GM12878 (cell line): Measurements from ENCODE around the gene USP2. TPM values are rescaled to one million over a fixed set of nuclear protein-coding genes. Genes with fewer than 3 reads are reported as not detected.
A peak's percentile ranks its signal among the peaks of the same experiment; 100 is the strongest.
"Not testable (repeated sequence)": the region's sequence is repeated elsewhere in the genome, so short reads cannot be mapped to it uniquely, and the experiment has no call there.

Source experiments
- ATAC-seq: fragments of 200-7000 bp; cut with Tn5 transposase; 3 replicates; pipeline ENCODE4 v1.9.1; 2020; ENCODE audit warnings: mild to moderate bottlenecking, moderate library complexity
- BruUV-seq: library from RNA; stranded (reverse); fragments of 400-500 nt; replicated peaks from 2 replicates; lab custom pipeline; 2021; lab: Mats Ljungman, UMichigan
- CTCF ChIA-PET: fragments of 300-600 bp; sonication (Branson Sonifier 250); formaldehyde crosslinking; extraction: SDS; loops from one replicate; lab custom pipeline; 2021; ENCODE audit warnings: inconsistent platforms; lab: Yijun Ruan, JAX
- POLR2A ChIA-PET: fragments of 350-600 bp; formaldehyde crosslinking; extraction: SDS; loops from one replicate; lab custom pipeline; 2021; ENCODE audit warnings: inconsistent platforms; lab: Charles Lee
- RAD21 ChIA-PET: fragments of 300-600 bp; sonication (Branson Sonifier 250); formaldehyde crosslinking; loops from one replicate; lab custom pipeline; 2023; ENCODE audit warnings: antibody characterized with exemption; ENCODE audit not compliant: unreplicated experiment; lab: Charles Lee
- SMC1A ChIA-PET: fragments of 300-600 bp; sonication (Branson Sonifier 250); formaldehyde crosslinking; loops from one replicate; lab custom pipeline; 2023; ENCODE audit not compliant: unreplicated experiment, uncharacterized antibody; lab: Charles Lee
- DNase-seq: peaks from one replicate; pipeline ENCODE4 v3.0.0-alpha.2; 2011; ENCODE audit warnings: low read depth, low spot score
- FAIRE-seq: peaks from 3 replicates; lab custom pipeline; 2011; peaks lifted over from hg19 to GRCh38; lab: Jason Lieb, UNC
- H2AFZ ChIP-seq: 2 replicates; pipeline ENCODE4 v1.6.0; 2011; ENCODE audit warnings: low read depth, low read length, control low read depth; ENCODE audit not compliant: control insufficient read depth
- H3K27ac ChIP-seq: 2 replicates; pipeline ENCODE4 v1.5.1; 2011; ENCODE audit warnings: control low read depth; ENCODE audit not compliant: control insufficient read depth, insufficient read depth
- H3K27me3 ChIP-seq, 2 experiments: replicated peaks in 1 of 2; 2 replicates each; pipeline versions ENCODE4 v1.6.0 to v1.6.1; 2011; ENCODE audit warnings: low read length in 1 of 2; ENCODE audit not compliant: control insufficient read depth in 2 of 2, insufficient read depth in 2 of 2
- H3K36me3 ChIP-seq, 2 experiments: 2 replicates each; pipeline ENCODE4 v1.5.1; 2011; ENCODE audit warnings: low read length in 1 of 2; ENCODE audit not compliant: control insufficient read depth in 2 of 2, insufficient read depth in 2 of 2
- H3K4me1 ChIP-seq: 2 replicates; pipeline ENCODE4 v1.6.1; 2011; ENCODE audit warnings: mild to moderate bottlenecking, low read length, moderate library complexity, mixed read lengths; ENCODE audit not compliant: control insufficient read depth, insufficient read depth
- H3K4me2 ChIP-seq: 2 replicates; pipeline ENCODE4 v1.6.0; 2011; ENCODE audit warnings: control low read depth; ENCODE audit not compliant: control insufficient read depth, insufficient read depth
- H3K4me3 ChIP-seq: fragments of 200-600 bp; sonication (generic); 2 replicates; pipeline ENCODE4 v1.5.1; 2016
- H3K79me2 ChIP-seq: 2 replicates; pipeline ENCODE4 v1.6.0; 2011; ENCODE audit warnings: low read length; ENCODE audit not compliant: control insufficient read depth, insufficient read depth
- H3K9ac ChIP-seq: 2 replicates; pipeline ENCODE4 v1.8.0; 2011; ENCODE audit warnings: low read length, control low read depth, mixed read lengths; ENCODE audit not compliant: control insufficient read depth, insufficient read depth
- H3K9me3 ChIP-seq: replicated peaks from 3 replicates; pipeline ENCODE4 v1.5.1; 2011; ENCODE audit warnings: mild to moderate bottlenecking, low read length; ENCODE audit not compliant: control insufficient read depth, insufficient read depth
- H4K20me1 ChIP-seq: 2 replicates; pipeline ENCODE4 v1.6.0; 2011; ENCODE audit not compliant: control insufficient read depth, insufficient read depth
- CEBPB ChIP-seq, 2 experiments: fragments of 150-350 bp in 1 of 2; IDR thresholded peaks; 2 replicates each; pipeline ENCODE4 v1.6.1; 2012 to 2014; ENCODE audit warnings: low read depth in 2 of 2, low read length in 2 of 2, borderline replicate concordance in 1 of 2, inconsistent platforms in 1 of 2
- CHD4 ChIP-seq: fragments of 200-600 bp; sonication (generic); IDR thresholded peaks from 2 replicates; pipeline ENCODE4 v1.6.1; 2016; ENCODE audit warnings: mild to moderate bottlenecking
- HDAC6 ChIP-seq: fragments of 200-600 bp; sonication (generic); IDR thresholded peaks from one replicate; pipeline ENCODE4 v1.8.0; 2017; ENCODE audit warnings: antibody characterized with exemption; ENCODE audit not compliant: unreplicated experiment
- SMARCA5 ChIP-seq: fragments of 450-650 bp; IDR thresholded peaks from 2 replicates; pipeline ENCODE4 v1.6.1; 2017; ENCODE audit warnings: mild to moderate bottlenecking
- WGBS: methylation state at CpG from one replicate; pipeline ENCODE4 v1.1.6; 2016; ENCODE audit warnings: low lambda C conversion rate; ENCODE audit not compliant: insufficient replicate concordance, insufficient coverage; ENCODE audit errors: missing lambda C conversion rate; 5-methylcytosine and 5-hydroxymethylcytosine counted together
- in situ Hi-C: fragments of 300-500 bp; cut with MboI; formaldehyde crosslinking; loops from 9 replicates; pipeline ENCODE4 v1.14.3; 2018; ENCODE audit warnings: mixed read lengths
- intact Hi-C: fragments of 100-400 bp; cut with micrococcal nuclease; formaldehyde crosslinking; loops from one replicate; pipeline ENCODE4 v1.14.2; 2022; ENCODE audit not compliant: unreplicated experiment
- polyA plus RNA-seq, 11 experiments: library from polyadenylated mRNA; depleted of rRNA in 4 of 11; unstranded in 6 of 11; stranded (reverse) in 5 of 11; fragments of >200 nt; fragmentation: Nextera tagmentation in 4 of 11; fragmentation: Illumina TruSeq in 1 of 11; extraction: Ambion mirVana in 4 of 11; extraction: Trizol in 1 of 11; gene quantifications; 1 replicate in 1 of 11; 2 replicates in 10 of 11; pipeline versions ENCODE4 v1.2.1 to v1.2.3, GENCODE V29; 2011 to 2016; ENCODE audit warnings: inconsistent platforms in 2 of 11, missing spikeins in 2 of 11, low read depth in 1 of 11
- total RNA-seq, 4 experiments: library from RNA; depleted of rRNA in 3 of 4; stranded (reverse); fragments of >200 nt in 3 of 4; fragmentation: Illumina TruSeq in 1 of 4; extraction: Trizol in 1 of 4; gene quantifications; 2 replicates each; pipeline versions ENCODE4 v1.2.1 to v1.2.3, GENCODE V29; 2013 to 2021
- TF ChIP-seq, protein P1 (sequence below): IDR thresholded peaks from 2 replicates; pipeline ENCODE4 v1.6.1; 2011; ENCODE audit warnings: low read depth, low read length, improper control_type of control experiment, borderline replicate concordance

USP2 gene
- total and polyA plus RNA-seq, 10 of the 15 experiments (the other 5 are each of a cell fraction or from before 2014, with no cell fraction given), result 0.03 to 0.13 (median 0.06) TPM; not detected in 4

DNA sequence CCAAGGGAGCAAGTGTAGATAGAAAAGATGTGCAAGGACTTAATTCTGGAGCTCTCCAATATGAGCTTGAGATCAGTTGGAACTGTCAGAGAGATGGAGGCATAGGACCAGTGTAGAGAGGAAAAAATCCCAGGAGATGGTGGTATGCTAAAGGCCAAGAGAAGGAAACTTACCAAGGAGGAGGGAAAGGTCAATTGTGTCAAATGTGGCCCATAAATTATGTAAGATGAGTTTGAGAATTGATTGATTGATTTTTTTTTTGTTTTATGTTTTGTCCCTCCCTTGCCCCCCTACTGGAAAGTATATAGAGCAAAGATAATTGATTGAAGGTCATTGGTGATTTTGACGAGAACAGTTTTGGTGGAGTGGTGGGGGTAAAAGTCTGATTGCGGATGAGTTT lies 2.8 kb upstream of the USP2 start (continued):
- TF ChIP-seq SMARCA5, result no peak
- TF ChIP-seq, protein P1, sequence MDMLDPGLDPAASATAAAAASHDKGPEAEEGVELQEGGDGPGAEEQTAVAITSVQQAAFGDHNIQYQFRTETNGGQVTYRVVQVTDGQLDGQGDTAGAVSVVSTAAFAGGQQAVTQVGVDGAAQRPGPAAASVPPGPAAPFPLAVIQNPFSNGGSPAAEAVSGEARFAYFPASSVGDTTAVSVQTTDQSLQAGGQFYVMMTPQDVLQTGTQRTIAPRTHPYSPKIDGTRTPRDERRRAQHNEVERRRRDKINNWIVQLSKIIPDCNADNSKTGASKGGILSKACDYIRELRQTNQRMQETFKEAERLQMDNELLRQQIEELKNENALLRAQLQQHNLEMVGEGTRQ, result no peak

DNA sequence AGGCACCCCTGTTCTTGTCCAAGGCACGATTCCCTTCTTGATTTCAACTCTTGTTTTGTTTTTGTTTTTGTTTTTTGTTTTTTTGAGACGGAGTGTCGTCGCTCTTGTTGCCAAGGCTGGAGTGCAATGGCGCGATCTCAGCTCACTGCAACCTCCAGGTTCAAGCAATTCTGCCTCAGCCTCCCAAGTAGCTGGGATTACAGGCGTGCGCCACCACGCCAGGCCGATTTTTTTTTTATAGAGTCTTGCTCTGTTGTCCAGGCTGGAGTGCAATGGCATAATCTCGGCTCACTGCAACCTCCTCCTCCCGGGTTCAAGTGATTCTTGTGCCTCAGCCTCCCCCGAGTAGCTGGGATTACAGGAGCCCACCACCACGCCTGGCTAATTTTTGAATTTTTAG lies 1.0 kb upstream of the USP2 start:
- H3K27ac ChIP-seq, in situ Hi-C loops, H3K79me2 ChIP-seq, H3K27me3 ChIP-seq, H3K4me1 ChIP-seq, POLR2A ChIA-PET, FAIRE-seq, H3K9ac ChIP-seq, H3K4me3 ChIP-seq, intact Hi-C loops, H3K4me2 ChIP-seq, BruUV-seq, H2AFZ ChIP-seq, ATAC-seq, DNase-seq, H3K9me3 ChIP-seq, H3K36me3 ChIP-seq, H4K20me1 ChIP-seq: not testable (repeated sequence)
- 69% methylated on average over 13 of the region's 14 CpGs for WGBS
- SMC1A ChIA-PET, result interaction anchor here (0.6 to 1.7 kb wide), 2 partner anchors 27 to 1131 kb away, joined by 3 to 6 read pairs; no protein-coding TSS in a partner anchor
- RAD21 ChIA-PET, result interaction anchor here (2.8 kb wide), 1 partner anchor 92 kb away, joined by 8 read pairs; no protein-coding TSS in a partner anchor
- CTCF ChIA-PET, result interaction anchor here (0.9 to 17.9 kb wide), 11 partner anchors 8 to 94 kb away, joined by 3 to 183 read pairs (median 4); no protein-coding TSS in a partner anchor

DNA sequence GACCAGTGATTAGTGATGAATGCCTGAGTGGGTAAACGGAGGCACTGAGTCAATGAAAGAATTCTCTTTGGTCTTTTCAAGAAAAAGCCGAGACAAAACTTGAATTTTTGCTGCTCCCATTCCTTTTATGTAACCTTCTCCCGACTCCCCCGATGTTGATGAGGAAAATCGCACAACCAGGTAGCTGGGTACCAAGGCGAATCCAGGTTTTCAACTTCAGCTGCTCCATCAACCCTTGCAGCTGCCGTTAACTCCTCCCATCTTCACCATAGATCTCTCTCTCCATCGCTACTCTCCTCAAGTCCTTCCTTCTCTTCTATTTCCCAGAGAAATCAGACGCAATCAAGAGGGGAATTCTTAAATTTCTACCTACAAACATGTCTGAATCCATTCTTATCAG lies 611 bp upstream of the USP2 start:
- H3K9ac ChIP-seq, result no peak overlapping the region
- H3K9me3 ChIP-seq, result no peaks in the 10 kb centered on the region
- H3K27me3 ChIP-seq, result peaks cover 0 to 8% of the 10 kb centered on the region in 2 experiments; a peak in 3 of 4 replicates
- no TSS peak for BruUV-seq
- POLR2A ChIA-PET, result no interaction called here
- H3K4me1 ChIP-seq, result 0 out of 2 replicates have a peak, but pooled peaks cover 3% of the 10 kb centered on the region
- WGBS, result 37% methylated on average over 9 of the region's 9 CpGs
- H3K4me3 ChIP-seq, result peak overlapping the region; percentile 18; the same call in 1 of the 2 replicates
- no peaks in the 10 kb centered on the region for H4K20me1 ChIP-seq
- TF ChIP-seq CEBPB (IDR thresholded peaks at IDR 0.05; ENCODE audit: borderline replicate concordance in 1 of 2, low read depth in 2 of 2, low read length in 2 of 2) (no peak), CHD4 (no peak), HDAC6 (no peak)
- TF ChIP-seq, all 136 proteins: peak for 0
- SMC1A ChIA-PET, result interaction anchor here (1.7 kb wide), 1 partner anchor 27 kb away, joined by 6 read pairs; no protein-coding TSS in a partner anchor
- peak overlapping the region; percentile 74 for H2AFZ ChIP-seq
- intact Hi-C loops, result no loop called here
- RAD21 ChIA-PET, result interaction anchor here (2.8 kb wide), 1 partner anchor 92 kb away, joined by 8 read pairs; no protein-coding TSS in a partner anchor
- peak overlapping the region; percentile 92 for H3K4me2 ChIP-seq
- no peak for FAIRE-seq
- no peak overlapping the region for H3K27ac ChIP-seq
- no peaks in the 10 kb centered on the region for H3K36me3 ChIP-seq
- CTCF ChIA-PET, result interaction anchor here (0.9 to 17.9 kb wide), 8 partner anchors 11 to 95 kb away, joined by 3 to 183 read pairs (median 6); no protein-coding TSS in a partner anchor
- no peak for DNase-seq
- no peaks in the 10 kb centered on the region for H3K79me2 ChIP-seq
- ATAC-seq, result no peak
- in situ Hi-C loops, result no loop called here
